ENCODE measurements around the gene RACK1.

- peak; percentile 99 for TF ChIP-seq POLR2A (IDR thresholded peaks at IDR 0.05; ENCODE audit: low read depth, low read length)
- peak; percentile 98 for TF ChIP-seq POLR2AphosphoS5 (IDR thresholded peaks at IDR 0.05; ENCODE audit: low read depth, low read length)
Measured at GRCh38 chr5:181243564-181244343, at the start of gene RACK1.
